HepG2 (cell line): ENCODE results near the gene SEC14L5. TPM values are rescaled to one million over a fixed set of nuclear protein-coding genes. Genes with fewer than 3 reads are reported as not detected.

Experiments used
- ARID4A ChIP-seq: sonication (generic); formaldehyde crosslinking; IDR thresholded peaks from 2 replicates; pipeline ENCODE4 v1.5.0; 2020; ENCODE audit warnings: mild to moderate bottlenecking, missing genetic modification reagents, borderline replicate concordance
- HNF4G ChIP-seq, 2 experiments: sonication (generic) in 1 of 2; formaldehyde crosslinking in 1 of 2; IDR thresholded peaks; 2 replicates each; pipeline versions ENCODE4 v1.4.0 to v1.6.1; 2011 to 2020; ENCODE audit warnings: borderline replicate concordance in 2 of 2, low read depth in 2 of 2, mild to moderate bottlenecking in 2 of 2, low read length in 1 of 2, missing genetic modification reagents in 1 of 2, moderate library complexity in 1 of 2
- KMT2B ChIP-seq: IDR thresholded peaks from 2 replicates; pipeline ENCODE4 v1.6.1; 2016; ENCODE audit warnings: missing genetic modification reagents, missing compliant biosample characterization
- ZBTB3 ChIP-seq: sonication (generic); formaldehyde crosslinking; IDR thresholded peaks from 2 replicates; pipeline ENCODE4 v1.4.0; 2020; ENCODE audit warnings: low read depth, mild to moderate bottlenecking, moderate library complexity, missing genetic modification reagents, borderline replicate concordance
- ZFAT ChIP-seq: sonication (generic); formaldehyde crosslinking; conservative IDR thresholded peaks from 2 replicates; pipeline ENCODE4 v1.8.1; 2023; ENCODE audit warnings: missing genetic modification reagents, inconsistent platforms
- ZFP90 ChIP-seq: sonication (generic); formaldehyde crosslinking; IDR thresholded peaks from 2 replicates; pipeline ENCODE4 v1.8.0; 2022; ENCODE audit warnings: missing genetic modification reagents, mild to moderate bottlenecking, inconsistent platforms, borderline replicate concordance
- ZFX ChIP-seq: sonication (generic); formaldehyde crosslinking; IDR thresholded peaks from 2 replicates; pipeline ENCODE4 v1.4.0; 2020; ENCODE audit warnings: mild to moderate bottlenecking, low read depth, missing genetic modification reagents, moderate library complexity
- ZNF17 ChIP-seq: sonication (generic); formaldehyde crosslinking; IDR thresholded peaks from 2 replicates; pipeline ENCODE4 v1.5.0; 2020; ENCODE audit warnings: mild to moderate bottlenecking, missing genetic modification reagents
- ZNF260 ChIP-seq: sonication (generic); formaldehyde crosslinking; IDR thresholded peaks from 2 replicates; pipeline ENCODE4 v1.4.0; 2020; ENCODE audit warnings: missing genetic modification reagents, low read depth, mild to moderate bottlenecking, borderline replicate concordance
- ZNF484 ChIP-seq: sonication (generic); formaldehyde crosslinking; IDR thresholded peaks from 2 replicates; pipeline ENCODE4 v1.5.1; 2020; ENCODE audit warnings: mild to moderate bottlenecking, low read depth, missing genetic modification reagents, borderline replicate concordance
- ZNF530 ChIP-seq: sonication (generic); formaldehyde crosslinking; IDR thresholded peaks from 2 replicates; pipeline ENCODE4 v1.5.0; 2020; ENCODE audit warnings: low read depth, mild to moderate bottlenecking, missing genetic modification reagents
- ZNF768 ChIP-seq: sonication (generic); formaldehyde crosslinking; IDR thresholded peaks from 2 replicates; pipeline ENCODE4 v1.4.0; 2020; ENCODE audit warnings: missing genetic modification reagents
- ZSCAN12 ChIP-seq: sonication (generic); formaldehyde crosslinking; IDR thresholded peaks from 2 replicates; pipeline ENCODE4 v1.9.0; 2021; ENCODE audit warnings: mild to moderate bottlenecking, missing genetic modification reagents
- polyA plus RNA-seq, 8 experiments: library from polyadenylated mRNA; depleted of rRNA in 3 of 8; stranded (reverse) in 7 of 8; unstranded in 1 of 8; fragments of >200 nt; fragmentation: Illumina TruSeq in 4 of 8; extraction: Trizol in 4 of 8; gene quantifications; 2 replicates each; pipeline versions ENCODE4 v1.2.1 to v1.2.3, GENCODE V29; 2011 to 2016; ENCODE audit warnings: low read depth in 4 of 8, missing spikeins in 1 of 8, mixed read lengths in 1 of 8; ENCODE audit not compliant: insufficient read depth in 1 of 8
- total RNA-seq, 5 experiments: library from RNA; depleted of rRNA; stranded (reverse); fragments of >200 nt; fragmentation: Illumina TruSeq; extraction: Trizol; gene quantifications; 2 replicates each; pipeline ENCODE4 v1.2.3, GENCODE V29; 2016; ENCODE audit warnings: low read depth in 1 of 5
- TF ChIP-seq, protein P1 (sequence below): sonication (generic); formaldehyde crosslinking; IDR thresholded peaks from 2 replicates; pipeline ENCODE4 v1.4.0; 2020; ENCODE audit warnings: missing genetic modification reagents
- TF ChIP-seq, protein P2 (sequence below): sonication (generic); formaldehyde crosslinking; IDR thresholded peaks from 2 replicates; pipeline ENCODE4 v1.5.1; 2020; ENCODE audit warnings: mild to moderate bottlenecking, missing genetic modification reagents, moderate library complexity
- TF ChIP-seq, protein P3 (sequence below): sonication (generic); formaldehyde crosslinking; IDR thresholded peaks from 2 replicates; pipeline ENCODE4 v1.4.0; 2020; ENCODE audit warnings: missing genetic modification reagents

The SEC14L5 gene
- total and polyA plus RNA-seq, 2 of the 13 experiments (the other 11 are each of a cell fraction or from before 2014, with no cell fraction given), result 0.40 to 0.42 TPM

DNA sequence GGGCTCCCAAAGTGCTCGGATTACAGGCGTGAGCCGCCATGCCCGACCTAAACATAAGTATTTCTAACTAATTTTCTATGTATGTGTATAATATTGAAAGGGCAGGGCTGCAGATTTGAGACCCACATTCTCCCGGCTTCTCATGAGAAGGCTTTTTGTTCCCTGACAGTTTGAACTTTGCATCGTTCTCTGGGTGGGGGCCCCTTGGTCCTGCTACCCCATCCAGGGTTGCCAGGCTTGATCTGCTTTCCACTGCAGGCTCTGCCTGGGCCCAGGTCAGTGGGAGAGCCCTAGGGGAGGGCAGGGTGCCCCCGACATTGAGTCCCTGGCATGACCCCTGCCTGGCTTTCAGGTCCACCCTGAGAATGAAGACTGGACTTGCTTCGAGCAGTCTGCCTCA, 32.3 kb downstream of the SEC14L5 start (continued):
- TF ChIP-seq, protein P1, sequence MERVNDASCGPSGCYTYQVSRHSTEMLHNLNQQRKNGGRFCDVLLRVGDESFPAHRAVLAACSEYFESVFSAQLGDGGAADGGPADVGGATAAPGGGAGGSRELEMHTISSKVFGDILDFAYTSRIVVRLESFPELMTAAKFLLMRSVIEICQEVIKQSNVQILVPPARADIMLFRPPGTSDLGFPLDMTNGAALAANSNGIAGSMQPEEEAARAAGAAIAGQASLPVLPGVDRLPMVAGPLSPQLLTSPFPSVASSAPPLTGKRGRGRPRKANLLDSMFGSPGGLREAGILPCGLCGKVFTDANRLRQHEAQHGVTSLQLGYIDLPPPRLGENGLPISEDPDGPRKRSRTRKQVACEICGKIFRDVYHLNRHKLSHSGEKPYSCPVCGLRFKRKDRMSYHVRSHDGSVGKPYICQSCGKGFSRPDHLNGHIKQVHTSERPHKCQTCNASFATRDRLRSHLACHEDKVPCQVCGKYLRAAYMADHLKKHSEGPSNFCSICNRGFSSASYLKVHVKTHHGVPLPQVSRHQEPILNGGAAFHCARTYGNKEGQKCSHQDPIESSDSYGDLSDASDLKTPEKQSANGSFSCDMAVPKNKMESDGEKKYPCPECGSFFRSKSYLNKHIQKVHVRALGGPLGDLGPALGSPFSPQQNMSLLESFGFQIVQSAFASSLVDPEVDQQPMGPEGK, result peak; percentile 95
- TF ChIP-seq ZNF17 (CRISPR knock-in tag) (no peak), ZNF484 (no peak), ARID4A (CRISPR knock-in tag) (no peak), HNF4G (IDR thresholded peaks at IDR 0.05; ENCODE audit: borderline replicate concordance, low read depth, low read length) (no peak), HNF4G (CRISPR knock-in tag; IDR thresholded peaks at IDR 0.05; ENCODE audit: borderline replicate concordance, low read depth) (no peak), KMT2B (CRISPR knock-in tag) (no peak), ZBTB3 (no peak), ZNF530 (CRISPR knock-in tag) (no peak), ZFX (CRISPR knock-in tag) (no peak), ZFP90 (CRISPR knock-in tag) (no peak), ZFAT (CRISPR knock-in tag) (no peak), ZNF260 (CRISPR knock-in tag) (no peak), ZNF768 (0 out of 2 replicates have a peak, but pooled peaks have one; percentile 20), ZSCAN12 (CRISPR knock-in tag) (no peak)
- TF ChIP-seq, protein P2, sequence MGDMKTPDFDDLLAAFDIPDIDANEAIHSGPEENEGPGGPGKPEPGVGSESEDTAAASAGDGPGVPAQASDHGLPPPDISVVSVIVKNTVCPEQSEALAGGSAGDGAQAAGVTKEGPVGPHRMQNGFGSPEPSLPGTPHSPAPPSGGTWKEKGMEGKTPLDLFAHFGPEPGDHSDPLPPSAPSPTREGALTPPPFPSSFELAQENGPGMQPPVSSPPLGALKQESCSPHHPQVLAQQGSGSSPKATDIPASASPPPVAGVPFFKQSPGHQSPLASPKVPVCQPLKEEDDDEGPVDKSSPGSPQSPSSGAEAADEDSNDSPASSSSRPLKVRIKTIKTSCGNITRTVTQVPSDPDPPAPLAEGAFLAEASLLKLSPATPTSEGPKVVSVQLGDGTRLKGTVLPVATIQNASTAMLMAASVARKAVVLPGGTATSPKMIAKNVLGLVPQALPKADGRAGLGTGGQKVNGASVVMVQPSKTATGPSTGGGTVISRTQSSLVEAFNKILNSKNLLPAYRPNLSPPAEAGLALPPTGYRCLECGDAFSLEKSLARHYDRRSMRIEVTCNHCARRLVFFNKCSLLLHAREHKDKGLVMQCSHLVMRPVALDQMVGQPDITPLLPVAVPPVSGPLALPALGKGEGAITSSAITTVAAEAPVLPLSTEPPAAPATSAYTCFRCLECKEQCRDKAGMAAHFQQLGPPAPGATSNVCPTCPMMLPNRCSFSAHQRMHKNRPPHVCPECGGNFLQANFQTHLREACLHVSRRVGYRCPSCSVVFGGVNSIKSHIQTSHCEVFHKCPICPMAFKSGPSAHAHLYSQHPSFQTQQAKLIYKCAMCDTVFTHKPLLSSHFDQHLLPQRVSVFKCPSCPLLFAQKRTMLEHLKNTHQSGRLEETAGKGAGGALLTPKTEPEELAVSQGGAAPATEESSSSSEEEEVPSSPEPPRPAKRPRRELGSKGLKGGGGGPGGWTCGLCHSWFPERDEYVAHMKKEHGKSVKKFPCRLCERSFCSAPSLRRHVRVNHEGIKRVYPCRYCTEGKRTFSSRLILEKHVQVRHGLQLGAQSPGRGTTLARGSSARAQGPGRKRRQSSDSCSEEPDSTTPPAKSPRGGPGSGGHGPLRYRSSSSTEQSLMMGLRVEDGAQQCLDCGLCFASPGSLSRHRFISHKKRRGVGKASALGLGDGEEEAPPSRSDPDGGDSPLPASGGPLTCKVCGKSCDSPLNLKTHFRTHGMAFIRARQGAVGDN (CRISPR knock-in tag), result 0 out of 2 replicates have a peak, but pooled peaks have one; percentile 20
- TF ChIP-seq, protein P3, sequence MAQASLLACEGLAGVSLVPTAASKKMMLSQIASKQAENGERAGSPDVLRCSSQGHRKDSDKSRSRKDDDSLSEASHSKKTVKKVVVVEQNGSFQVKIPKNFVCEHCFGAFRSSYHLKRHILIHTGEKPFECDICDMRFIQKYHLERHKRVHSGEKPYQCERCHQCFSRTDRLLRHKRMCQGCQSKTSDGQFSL (CRISPR knock-in tag), result no peak
